ENCODE data around the gene GNAL.
"Not testable (repeated sequence)": the region's sequence is repeated elsewhere in the genome, so short reads cannot be mapped to it uniquely, and the experiment has no call there.

Gene GNAL

GRCh38 chr18:11892438-11892837 is 203.4 kb downstream of the GNAL start:
- in situ Hi-C loops (cut with MboI; ENCODE audit: low sequenced_read_pairs) = not testable (repeated sequence)

- in situ Hi-C loops (cut with MboI; ENCODE audit: low sequenced_read_pairs) = no loop called here
These were observed 208.7 kb downstream of the GNAL start for GRCh38 chr18:11897781-11898180.

GRCh38 chr18:11899063-11899462 is 210.0 kb downstream of the GNAL start:
- in situ Hi-C loops (cut with MboI; ENCODE audit: low sequenced_read_pairs) = no loop called here

- in situ Hi-C loops (cut with MboI; ENCODE audit: low sequenced_read_pairs) = no loop called here
These were observed 212.9 kb downstream of the GNAL start for GRCh38 chr18:11901826-11902438.

GRCh38 chr18:11902522-11903292 is 213.6 kb downstream of the GNAL start:
- in situ Hi-C loops (cut with MboI; ENCODE audit: low sequenced_read_pairs) = no loop called here

- in situ Hi-C loops (cut with MboI; ENCODE audit: low sequenced_read_pairs) = no loop called here
These were observed 216.5 kb downstream of the GNAL start for GRCh38 chr18:11905613-11906012.

GRCh38 chr18:11906176-11906575 is 217.1 kb downstream of the GNAL start:
- in situ Hi-C loops (cut with MboI; ENCODE audit: low sequenced_read_pairs) = no loop called here

- in situ Hi-C loops (cut with MboI; ENCODE audit: low sequenced_read_pairs) = no loop called here
These were observed 218.1 kb downstream of the GNAL start for GRCh38 chr18:11906926-11907874.

GRCh38 chr18:11908182-11909060 is 219.4 kb downstream of the GNAL start, which contains the start of gene MPPE1:
TSS of gene MPPE1 (minus strand) at chr18:11908317. CDS start at chr18:11897264, 11,053 bp downstream.
- in situ Hi-C loops (cut with MboI; ENCODE audit: low sequenced_read_pairs) = no loop called here

- in situ Hi-C loops (cut with MboI; ENCODE audit: low sequenced_read_pairs) = no loop called here
These were observed 220.0 kb downstream of the GNAL start for GRCh38 chr18:11909061-11909455.

- in situ Hi-C loops (cut with MboI; ENCODE audit: low sequenced_read_pairs) = no loop called here
These were observed 220.5 kb downstream of the GNAL start for GRCh38 chr18:11909591-11910026.

- in situ Hi-C loops (cut with MboI; ENCODE audit: low sequenced_read_pairs) = not testable (repeated sequence)
These were observed 227.8 kb downstream of the GNAL start for GRCh38 chr18:11916880-11917279.

- in situ Hi-C loops (cut with MboI; ENCODE audit: low sequenced_read_pairs) = not testable (repeated sequence)
These were observed 230.5 kb downstream of the GNAL start for GRCh38 chr18:11919522-11919921.

GRCh38 chr18:11923450-11923849 is 234.4 kb downstream of the GNAL start:
- in situ Hi-C loops (cut with MboI; ENCODE audit: low sequenced_read_pairs) = loop anchor here (10.0 kb wide), 1 partner anchor 59 kb away; no protein-coding TSS in a partner anchor

GRCh38 chr18:11925800-11926481 is 236.9 kb downstream of the GNAL start:
- in situ Hi-C loops (cut with MboI; ENCODE audit: low sequenced_read_pairs) = loop anchor here (10.0 kb wide), 1 partner anchor 61 kb away; no protein-coding TSS in a partner anchor

- in situ Hi-C loops (cut with MboI; ENCODE audit: low sequenced_read_pairs) = loop anchor here (10.0 kb wide), 1 partner anchor 63 kb away; no protein-coding TSS in a partner anchor
These were observed 238.4 kb downstream of the GNAL start for GRCh38 chr18:11927497-11927896.

- in situ Hi-C loops (cut with MboI; ENCODE audit: low sequenced_read_pairs) = loop anchor here (10.0 kb wide), 1 partner anchor 62 kb away; no protein-coding TSS in a partner anchor
These were observed 243.3 kb downstream of the GNAL start for GRCh38 chr18:11932393-11932792.

Data from HL-60/S4 (cell line).